HEK293T (cell line): ENCODE data around the gene TMEM44.

Experiments
- BHLHE40 ChIP-seq: fragments of 450-650 bp; IDR thresholded peaks from 2 replicates; pipeline ENCODE4 v1.6.1; 2016; ENCODE audit warnings: mild to moderate bottlenecking, moderate library complexity, borderline replicate concordance
- ELF4 ChIP-seq: fragments of 450-650 bp; IDR thresholded peaks from 2 replicates; pipeline ENCODE4 v1.6.1; 2017; ENCODE audit warnings: antibody characterized with exemption
- FOXA1 ChIP-seq: fragments of 450-650 bp; IDR thresholded peaks from 2 replicates; pipeline ENCODE4 v1.6.1; 2016; ENCODE audit warnings: mild to moderate bottlenecking
- FOXK2 ChIP-seq: fragments of 450-650 bp; IDR thresholded peaks from 2 replicates; pipeline ENCODE4 v1.6.1; 2016; ENCODE audit warnings: mild to moderate bottlenecking
- FOXM1 ChIP-seq: fragments of 450-650 bp; IDR thresholded peaks from 2 replicates; pipeline ENCODE4 v1.6.1; 2017; ENCODE audit warnings: mild to moderate bottlenecking, borderline replicate concordance
- HDGF ChIP-seq: fragments of 450-650 bp; IDR thresholded peaks from 2 replicates; pipeline ENCODE4 v1.6.1; 2017; ENCODE audit warnings: antibody characterized with exemption, borderline replicate concordance
- L3MBTL2 ChIP-seq: fragments of 450-650 bp; conservative IDR thresholded peaks from 2 replicates; pipeline ENCODE4 v1.6.1; 2016; ENCODE audit warnings: mild to moderate bottlenecking
- LEF1 ChIP-seq: fragments of 450-650 bp; IDR thresholded peaks from 2 replicates; pipeline ENCODE4 v1.6.1; 2017; ENCODE audit warnings: mild to moderate bottlenecking, borderline replicate concordance
- NFRKB ChIP-seq: fragments of 450-650 bp; IDR thresholded peaks from 2 replicates; pipeline ENCODE4 v1.6.1; 2016; ENCODE audit warnings: mild to moderate bottlenecking, moderate library complexity
- PKNOX1 ChIP-seq: fragments of 450-650 bp; IDR thresholded peaks from 2 replicates; pipeline ENCODE4 v1.6.1; 2016
- TARDBP ChIP-seq: fragments of 450-650 bp; IDR thresholded peaks from 2 replicates; pipeline ENCODE4 v1.6.1; 2016
- ZNF384 ChIP-seq: fragments of 450-650 bp; IDR thresholded peaks from 2 replicates; pipeline ENCODE4 v1.6.1; 2016

GRCh38 chr3:194606163-194606562 lies 27.1 kb downstream of the TMEM44 start:
- TF ChIP-seq ZNF384 (no peak), TARDBP (no peak), ELF4 (no peak), NFRKB (no peak), L3MBTL2 (no peak), PKNOX1 (no peak), FOXA1 (no peak), FOXM1 (no peak), BHLHE40 (no peak), HDGF (no peak), FOXK2 (no peak), LEF1 (no peak)
